Stimulated activated CD4-positive, alpha-beta T cell treated with anti-CD3 and anti-CD28 coated beads, TNF-alpha, amount 100 ng/mL, for 48 hours (primary cell): ENCODE measurements around the gene MYRIP.
"Not testable (repeated sequence)": the region's sequence is repeated elsewhere in the genome, so short reads cannot be mapped to it uniquely, and the experiment has no call there.

Experiments
- DNase-seq, 3 donors: peaks; one replicate each; pipeline ENCODE4 v3.0.0-alpha.2; 2020; ENCODE audit warnings: low read depth in 3 of 3

Gene MYRIP

DNA sequence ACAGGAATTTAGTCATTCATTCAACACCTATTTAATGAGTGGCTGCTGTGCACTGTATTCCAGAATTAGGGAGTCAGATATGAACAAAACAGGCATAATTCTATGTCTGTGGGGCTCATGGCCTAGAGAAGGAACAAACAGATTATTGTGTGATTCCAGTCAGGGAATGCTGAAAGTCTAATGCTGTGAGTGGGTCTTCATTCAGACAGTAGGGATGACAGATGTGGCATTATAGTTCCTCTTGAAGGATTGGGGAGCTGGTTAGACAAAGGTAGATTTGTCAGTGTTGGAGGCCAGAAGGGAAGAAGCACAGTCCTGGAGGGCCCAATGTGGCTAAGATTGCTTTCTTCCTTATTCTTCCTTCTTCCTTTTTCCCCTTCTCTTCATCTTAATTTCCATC is 273.7 kb downstream of the MYRIP start:
- no peak for DNase-seq

DNA sequence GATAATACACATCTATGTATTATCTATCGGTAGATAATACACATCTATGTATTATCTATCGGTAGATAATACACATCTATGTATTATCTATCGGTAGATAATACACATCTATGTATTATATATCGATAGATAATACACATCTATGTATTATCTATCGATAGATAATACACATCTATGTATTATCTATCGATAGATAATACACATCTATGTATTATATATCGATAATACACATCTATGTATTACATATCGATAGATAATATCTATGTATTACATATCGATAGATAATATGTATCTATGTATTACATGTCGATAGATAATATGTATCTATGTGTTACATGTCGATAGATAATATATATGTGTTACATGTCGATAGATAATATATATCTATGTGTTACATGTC is 275.0 kb downstream of the MYRIP start:
- not testable (repeated sequence) for DNase-seq

DNA sequence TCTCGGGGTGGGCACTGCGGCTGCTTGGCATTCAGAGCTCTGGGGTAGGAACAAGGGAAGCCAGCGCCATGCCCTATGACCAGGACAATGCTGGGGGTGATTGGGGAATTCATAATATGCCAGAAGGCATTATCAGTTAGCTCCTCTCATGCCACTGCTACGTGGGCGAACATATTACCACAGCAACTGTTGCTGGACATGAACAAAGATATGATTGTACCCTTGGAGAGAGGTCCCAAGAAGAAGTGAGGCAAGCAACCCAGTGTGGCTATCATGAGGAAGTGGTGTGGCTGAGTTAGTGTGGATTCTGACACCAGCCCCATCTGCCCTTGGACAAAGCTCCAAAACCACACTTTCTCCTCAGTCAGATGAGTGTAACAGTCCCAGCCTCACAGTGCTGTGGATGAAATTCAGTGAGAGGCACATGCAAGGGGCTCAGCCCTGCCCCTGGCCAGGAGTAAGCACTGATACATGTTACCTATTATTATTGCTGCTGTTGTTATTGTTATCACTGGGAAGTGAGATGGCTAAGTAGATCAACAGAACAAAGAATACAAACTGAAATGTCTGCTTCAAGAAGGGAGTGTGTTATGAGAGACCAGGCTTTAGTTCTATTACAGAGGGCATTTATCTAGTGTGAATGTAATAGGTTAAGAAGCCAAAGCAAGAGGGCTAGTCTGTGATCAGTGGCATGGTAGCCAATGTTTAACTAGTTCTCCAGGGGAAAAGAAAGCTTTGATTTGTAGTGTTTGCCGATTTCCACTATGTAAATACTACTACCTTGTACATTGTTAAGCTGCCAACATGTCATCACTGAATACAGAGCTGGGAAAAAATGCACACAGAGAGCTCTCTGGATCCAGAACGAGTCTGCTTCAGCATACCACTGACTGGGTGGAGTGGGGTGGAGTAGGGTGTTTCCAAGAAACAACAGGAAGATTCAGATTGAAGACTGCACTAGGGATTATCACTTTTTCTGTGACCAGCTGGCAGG is 277.8 kb downstream of the MYRIP start:
- no peak for DNase-seq

DNA sequence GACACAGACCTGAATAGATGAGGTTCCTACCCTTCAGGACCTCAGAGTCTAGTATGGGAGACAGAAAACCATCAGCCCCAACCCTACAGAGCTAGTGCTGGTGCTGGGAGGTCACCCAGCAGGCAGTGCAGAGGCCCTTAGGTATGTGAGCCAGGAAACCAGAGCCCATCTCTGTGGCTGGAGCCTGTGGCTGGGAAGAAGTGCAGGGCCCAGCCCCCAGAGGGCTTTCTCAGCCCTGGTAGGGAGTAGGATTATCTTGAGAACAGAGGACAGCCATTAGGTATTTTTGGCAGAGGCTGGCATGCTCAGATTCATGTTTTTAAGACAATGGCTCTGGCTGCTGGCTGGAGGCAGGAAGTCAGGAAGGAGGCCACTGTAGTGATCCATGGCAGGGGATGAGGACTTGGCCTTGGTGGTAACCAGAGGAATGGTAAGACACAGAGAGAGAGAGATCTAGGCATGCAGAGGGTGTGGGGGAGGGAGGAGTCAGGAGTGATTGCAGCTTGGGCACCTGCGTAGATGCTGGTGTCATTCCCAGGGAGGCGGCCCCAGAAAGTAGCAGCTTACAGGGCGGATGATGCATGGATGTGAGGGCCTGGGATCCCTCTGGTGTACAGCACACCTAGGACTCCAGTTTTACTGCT is 279.2 kb downstream of the MYRIP start:
- DNase-seq: no peak

DNA sequence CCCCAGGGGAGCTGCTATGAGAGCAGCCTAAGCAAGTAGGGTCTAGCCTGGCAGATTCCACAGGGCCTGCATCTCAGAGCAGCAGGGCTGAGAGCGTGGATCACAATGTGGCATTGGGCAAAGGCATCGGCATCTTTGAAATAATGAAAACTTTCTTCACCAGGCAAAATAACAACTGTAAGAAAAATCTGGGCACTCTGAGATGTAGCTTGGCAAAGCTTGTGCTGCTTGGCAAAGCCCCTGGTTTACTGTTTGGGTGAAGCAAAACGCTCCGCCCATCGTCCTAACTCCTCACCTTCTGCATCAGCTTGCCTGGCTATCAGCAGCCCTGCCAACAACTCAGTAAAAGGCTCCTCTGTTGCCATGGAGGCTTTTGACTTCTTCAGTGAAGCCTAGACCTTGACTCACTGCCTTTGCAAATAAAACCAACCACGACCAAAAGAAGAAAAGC is 287.3 kb downstream of the MYRIP start:
- DNase-seq: no peak

DNA sequence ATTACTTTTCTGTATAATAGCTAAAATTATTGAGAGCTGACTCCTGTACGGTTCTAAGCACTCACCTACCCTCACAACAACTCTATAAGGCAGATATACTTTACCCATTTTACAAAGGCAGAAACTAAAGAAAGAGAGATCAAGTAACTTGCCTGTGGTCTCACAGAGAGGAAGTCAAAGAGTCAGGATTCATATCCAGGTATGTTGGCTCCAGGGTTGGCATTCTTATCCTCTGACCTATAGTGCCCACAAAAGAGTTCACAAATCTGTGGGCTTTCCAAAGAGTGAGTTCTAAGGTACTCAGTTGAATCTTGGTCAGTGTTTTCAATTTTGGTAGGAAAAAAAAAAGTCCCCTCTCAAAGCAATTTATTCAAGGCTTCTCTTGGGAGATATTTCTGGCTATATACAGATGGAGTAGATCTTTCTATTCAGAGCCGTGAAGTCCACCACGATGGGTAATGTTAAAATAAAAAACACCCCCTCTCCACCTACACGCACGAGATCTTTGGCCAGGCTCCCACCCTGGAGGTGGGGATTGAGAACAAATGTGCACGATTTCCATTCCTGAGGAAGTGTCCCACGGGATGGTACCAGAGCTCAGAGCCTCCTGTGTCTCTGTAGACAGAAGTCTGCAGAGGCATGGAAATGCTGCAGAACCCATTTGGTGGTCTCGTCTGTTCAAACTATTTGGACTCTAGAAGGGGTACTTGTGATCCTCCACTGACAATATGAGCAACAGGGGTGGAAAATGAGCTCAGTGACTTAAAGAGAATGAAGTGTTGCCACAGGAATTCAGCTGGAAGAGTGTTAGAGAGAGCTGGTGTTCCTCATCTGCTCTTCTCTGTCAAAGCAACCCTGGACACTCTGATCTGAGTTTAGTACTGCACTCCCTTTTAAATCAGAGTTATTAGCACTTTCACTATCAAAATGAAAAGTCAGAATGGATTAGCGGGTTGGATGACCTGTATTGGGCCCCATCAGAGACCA is 288.0 kb downstream of the MYRIP start:
- no peak for DNase-seq

DNA sequence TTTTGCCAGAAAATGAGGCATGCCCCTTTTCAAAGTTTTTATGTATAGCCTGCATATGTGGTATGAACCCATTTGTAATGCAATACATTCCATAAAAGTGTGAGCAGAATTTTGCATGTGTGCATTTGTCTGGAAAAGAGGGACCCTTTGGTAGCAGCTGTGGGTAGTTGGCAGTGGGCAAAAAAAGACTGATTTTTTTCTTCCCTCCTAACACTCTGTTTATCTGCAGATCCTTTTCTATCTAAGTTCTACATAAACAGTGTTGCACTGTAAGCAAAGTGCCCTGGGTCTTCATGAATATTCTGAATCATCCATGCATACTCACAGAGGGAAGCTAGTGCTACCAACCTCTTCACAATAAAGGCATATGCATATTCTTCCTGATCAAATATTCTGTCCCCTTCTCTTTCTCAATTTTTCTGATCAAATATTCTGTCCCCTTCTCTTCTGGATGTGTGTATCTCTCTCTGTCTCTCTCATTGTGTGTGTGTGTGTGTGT is 288.9 kb downstream of the MYRIP start:
- DNase-seq: no peak

DNA sequence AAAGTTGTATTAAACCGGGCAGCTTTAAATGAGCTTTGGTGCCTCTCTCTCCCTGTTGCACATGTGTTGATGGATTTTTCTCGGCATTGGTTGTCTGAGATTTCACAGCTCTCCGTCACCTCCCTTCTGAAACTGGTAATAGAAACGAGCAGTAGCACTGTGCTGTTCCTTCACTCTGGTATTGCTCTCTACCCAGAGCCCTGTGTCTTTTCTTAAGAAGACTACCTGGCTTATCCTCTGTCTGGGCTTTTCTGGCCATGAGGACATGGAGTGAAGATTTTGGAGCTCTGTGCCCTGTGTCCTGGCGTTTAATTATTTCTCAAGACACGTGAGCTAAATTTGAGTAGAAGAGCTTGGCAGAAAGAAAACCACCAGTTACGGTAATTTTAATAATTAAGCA is 290.5 kb downstream of the MYRIP start:
- DNase-seq: no peak

DNA sequence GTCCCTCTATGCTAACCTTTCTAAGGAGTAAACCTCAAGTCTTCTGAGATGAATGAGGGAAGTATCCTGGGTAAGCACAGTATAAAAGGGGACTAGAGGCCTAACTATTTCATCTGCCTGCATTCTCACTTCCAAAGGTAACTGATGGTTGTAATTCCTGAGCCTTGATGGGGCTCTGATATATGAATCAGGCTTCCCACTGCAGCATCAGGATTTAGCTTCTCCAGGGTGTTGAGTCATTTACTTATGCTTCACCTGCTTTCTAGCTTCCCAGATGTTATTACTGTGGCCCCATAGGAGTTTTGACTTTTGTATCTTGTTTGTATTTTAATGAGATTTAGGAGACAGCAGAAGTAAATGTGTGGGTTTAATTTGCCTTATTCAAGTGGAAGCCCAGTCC is 292.8 kb downstream of the MYRIP start:
- no peak for DNase-seq

DNA sequence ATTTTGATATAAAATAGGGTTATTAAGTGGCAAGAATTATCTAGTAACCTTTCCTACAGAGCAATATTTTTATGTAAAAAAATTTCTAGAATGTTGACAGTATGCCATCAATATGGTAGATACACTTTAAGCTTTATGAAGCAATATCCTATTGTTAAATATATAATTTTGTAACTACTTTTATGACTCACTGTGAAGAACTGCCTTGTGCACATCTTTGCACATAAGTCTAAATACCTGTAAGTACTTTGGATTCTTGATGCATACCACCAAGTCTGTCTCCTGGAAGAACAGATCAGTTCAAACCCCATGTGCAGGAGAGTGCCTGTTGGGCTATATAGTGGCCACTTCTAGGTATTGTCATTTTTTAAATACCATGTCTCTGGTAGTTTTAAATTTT is 294.4 kb downstream of the MYRIP start:
- DNase-seq: no peak

DNA sequence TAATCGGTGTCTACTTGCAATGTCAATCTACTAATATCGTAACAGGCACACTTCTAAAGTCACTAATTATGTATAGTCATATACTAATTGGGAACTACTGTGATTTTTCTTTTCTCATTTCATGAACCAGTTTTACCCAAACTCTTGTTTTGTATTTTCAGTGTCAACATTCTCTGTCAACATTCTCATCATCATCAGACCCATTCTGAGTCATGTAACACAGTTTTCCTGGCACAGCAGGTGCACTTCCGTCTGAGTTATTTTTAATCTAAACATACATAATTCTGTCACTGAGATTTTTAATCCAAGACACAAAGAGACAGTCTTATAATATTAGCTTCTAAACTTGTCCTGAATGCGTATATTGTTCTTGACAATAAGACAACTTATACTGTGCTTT is 295.0 kb downstream of the MYRIP start:
- no peak for DNase-seq

DNA sequence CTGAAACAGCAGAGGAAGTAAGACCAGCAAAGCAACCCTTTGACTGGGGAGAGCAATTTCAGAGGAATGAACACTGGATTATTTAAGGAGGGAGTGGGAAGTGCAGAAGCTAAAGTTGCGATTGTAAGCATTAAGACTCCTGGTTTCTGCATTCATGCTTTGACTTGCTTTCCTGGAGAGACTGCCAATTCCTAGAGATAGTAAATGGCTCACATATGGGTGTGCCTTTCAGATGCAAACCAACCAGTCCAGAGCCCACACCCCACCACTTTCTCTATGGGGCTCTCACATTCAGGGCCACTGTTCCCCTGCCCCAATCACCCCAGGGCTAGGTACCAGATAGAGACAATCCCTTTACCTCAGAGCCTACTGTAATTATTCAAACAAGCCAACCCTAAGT is 299.2 kb downstream of the MYRIP start:
- no peak for DNase-seq

DNA sequence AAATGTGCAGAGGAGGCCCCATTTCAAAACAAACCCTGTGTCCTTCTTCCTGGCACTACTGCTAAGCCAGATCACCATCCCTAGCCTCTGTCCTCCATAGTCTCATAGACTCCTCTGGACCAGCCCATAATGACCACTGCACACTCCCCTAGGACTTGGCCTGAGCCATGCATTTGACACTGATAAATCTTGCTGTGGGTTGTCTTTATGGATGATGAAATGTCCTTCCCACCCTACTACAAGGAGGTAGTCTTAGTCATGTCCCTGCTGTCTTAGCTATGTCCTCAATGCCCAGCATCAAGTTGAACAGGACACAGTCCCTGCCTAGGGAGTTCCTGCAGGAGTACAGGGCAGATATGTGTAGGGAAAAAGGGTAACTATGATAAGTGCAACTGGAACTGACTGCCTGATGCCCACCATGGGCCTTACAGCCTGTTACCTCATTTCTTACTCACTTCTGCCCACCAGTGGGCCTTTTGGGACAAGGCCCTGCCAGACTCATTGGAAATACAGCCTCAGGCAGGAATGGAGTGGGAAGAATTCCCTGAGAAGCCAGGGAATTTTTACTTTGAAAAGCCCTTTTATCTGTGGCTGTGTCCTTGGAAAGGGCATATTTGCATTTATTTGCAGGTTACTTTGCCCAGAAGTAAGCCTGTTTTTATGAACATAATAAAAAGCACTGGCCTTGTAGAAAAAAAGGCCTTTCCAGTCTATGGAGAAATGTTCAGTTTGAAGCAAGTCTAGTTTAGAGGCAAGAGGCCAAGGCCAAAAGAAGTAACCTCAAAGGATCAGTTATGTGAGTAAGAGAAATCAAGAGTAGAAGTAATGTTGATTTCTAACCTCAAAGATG is 300.5 kb downstream of the MYRIP start:
- no peak for DNase-seq

DNA sequence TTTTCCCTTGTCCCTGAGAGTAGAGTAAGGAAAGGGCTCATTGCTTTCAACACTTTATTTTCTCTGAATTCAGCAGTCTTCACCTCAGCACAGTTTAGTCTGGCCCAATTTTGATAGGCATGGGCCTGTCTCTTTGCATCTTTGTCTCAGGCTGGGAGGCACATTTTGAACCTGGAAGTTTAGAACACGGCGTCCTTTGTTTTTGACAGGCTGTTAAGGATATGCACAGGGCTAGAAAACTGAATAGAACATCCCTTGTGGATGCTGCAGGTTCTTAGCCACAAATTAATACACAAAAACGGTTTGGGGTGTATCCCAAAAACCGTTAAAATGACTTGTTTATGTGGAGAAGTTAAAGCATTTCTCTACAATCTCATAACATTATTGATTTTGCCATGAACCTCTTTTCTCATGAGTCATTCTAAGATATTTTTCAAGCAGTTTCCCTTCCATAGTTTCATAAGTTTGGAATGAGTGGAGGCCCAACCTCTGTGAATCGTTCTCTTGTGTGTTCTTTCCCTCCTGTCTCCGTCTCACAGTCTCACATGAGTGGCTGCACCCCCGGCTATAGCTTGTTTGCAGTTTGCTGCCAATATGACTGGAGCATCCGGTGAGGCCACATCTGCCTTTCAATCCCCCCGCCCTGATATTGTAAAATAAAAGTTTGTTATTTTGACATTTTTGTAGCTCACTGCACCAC is 307.2 kb downstream of the MYRIP start:
- no peak for DNase-seq

DNA sequence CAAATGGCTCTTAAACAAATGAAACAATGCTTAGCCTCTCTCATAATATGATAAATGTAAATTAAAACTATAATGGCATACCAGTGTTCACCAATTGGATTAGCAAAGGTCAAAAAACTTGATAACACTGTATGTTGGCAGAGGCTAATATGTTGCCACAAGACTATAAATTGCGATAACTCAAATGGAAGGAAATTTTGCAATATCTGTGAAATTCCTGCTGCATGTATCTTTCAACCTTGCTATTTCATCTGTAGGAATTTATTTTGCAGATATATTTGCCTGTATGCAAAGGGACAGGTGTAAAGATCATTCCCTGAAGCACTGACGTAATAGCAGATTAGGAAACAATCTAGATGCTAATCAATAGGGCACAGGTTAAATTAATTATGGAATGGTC is 308.7 kb downstream of the MYRIP start:
- DNase-seq: no peak

DNA sequence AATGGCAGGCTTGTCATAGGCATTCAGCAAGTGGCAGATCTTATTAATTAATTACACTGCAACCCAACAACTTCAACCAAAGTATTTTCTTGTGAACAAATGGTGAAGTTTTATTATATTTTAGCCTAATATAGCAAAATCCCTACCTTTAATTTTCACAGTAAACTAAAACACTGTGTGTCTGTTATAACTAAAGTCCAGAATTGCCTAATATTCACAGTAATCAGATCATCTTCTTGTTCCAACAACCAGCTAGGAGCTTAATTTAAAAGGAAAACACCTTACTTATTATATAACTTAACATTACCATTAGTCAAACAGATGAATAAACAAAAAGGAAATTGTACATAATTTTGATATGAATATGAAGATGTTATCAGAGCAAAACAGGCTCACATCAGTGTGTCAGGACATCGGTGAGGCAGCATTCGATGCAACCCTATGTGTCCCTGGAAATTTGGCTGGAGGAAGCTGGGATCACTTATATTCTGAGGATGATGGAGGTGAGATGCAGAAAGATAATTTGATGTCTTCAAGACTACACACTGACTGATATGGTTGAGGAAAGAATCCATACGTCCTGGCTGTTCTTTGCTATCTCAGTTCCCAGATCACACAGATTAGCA is 310.8 kb downstream of the MYRIP start:
- no peak for DNase-seq

DNA sequence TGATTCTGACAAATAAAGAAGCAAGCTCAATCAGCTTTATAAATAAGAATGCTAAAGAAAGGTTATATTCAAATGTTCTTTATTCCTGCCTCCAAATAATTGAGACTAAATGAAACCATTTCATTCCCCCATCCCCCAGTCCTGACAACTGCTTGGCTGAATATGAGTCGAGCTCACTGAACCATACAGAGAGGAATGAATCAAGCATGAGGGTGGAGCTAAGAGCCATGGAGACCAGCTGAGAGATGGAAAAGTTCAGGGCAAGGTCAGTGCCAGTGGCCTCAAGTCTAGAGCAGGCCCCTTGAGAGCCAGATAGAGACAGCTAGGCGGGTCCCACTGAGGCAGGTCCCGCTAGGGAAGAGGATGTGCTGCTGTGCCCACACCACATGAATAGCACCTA is 311.4 kb downstream of the MYRIP start:
- no peak for DNase-seq

DNA sequence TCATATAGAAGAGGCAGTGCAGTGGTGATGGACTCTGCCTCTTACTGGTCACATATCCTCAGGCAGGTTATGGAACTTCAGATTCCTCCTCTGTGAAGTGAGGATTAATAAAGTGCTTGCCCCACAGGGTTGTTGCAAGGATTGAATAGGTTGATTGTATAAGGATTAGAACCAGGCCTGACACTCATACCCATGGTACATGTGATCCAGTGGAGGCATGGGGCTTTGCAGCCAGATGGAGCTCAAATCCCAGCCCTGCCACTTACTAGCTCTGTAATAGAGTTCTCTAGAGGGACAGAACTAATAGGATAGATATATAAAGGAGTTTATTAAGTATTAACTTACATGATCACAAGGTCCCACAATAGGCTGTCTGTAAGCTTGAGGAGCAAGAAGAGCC is 315.5 kb downstream of the MYRIP start:
- no peak for DNase-seq

DNA sequence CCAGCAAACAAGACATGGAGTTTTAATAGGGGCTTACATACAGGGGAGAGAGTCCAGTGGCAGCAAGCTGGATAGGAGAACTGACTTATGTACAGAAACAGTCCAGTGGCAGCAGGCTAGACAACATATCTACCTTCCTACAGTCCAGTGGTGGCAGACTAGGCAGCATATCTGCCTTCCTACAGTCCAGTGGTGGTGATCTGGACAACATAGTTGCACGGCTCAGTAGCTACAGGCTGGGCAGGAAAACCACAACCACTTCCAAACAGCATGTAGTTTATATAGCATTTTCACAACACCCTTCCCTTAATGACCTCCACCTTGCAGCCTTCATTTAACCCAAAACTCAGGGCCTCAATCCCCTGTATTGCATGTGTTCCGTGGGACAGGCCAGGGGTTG is 318.8 kb downstream of the MYRIP start:
- no peak for DNase-seq

DNA sequence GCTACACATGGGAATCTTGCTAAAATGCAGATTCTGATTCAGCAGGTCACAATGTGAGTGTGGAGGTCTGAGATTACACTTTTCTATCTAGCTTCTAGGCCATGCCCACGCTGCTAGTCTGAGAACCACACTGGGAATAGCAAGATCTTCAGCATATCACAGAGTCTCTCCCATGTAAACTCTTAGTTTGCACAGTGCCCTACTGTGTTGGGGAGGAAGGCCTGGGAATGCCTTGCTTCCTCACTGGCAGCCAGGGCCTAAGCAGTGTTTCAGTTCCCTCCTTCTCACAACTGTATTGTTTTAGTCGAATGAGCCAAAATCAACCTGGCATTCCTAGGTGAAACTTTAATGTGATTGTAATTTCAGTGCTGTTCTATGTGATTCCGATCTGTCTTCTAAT is 320.1 kb downstream of the MYRIP start:
- no peak for DNase-seq
